IMR-90 (cell line): ENCODE data around the gene TP73. TPM values are rescaled to one million over a fixed set of nuclear protein-coding genes. Genes with fewer than 3 reads are reported as not detected.

Source experiments
- ATAC-seq: fragments of 200-7000 bp; cut with Tn5 transposase; 2 replicates; pipeline ENCODE4 v1.9.1; 2020; ENCODE audit warnings: low read depth, mild to moderate bottlenecking, moderate library complexity
- BruUV-seq: library from RNA; stranded (reverse); fragments of 400-500 nt; replicated peaks from 2 replicates; lab custom pipeline; 2021; lab: Mats Ljungman, UMichigan
- CTCF ChIA-PET: fragments of 300-600 bp; formaldehyde crosslinking; extraction: SDS; loops from one replicate; lab custom pipeline; 2021; ENCODE audit warnings: antibody characterized with exemption; lab: Yijun Ruan, JAX
- POLR2A ChIA-PET: fragments of 300-600 bp; sonication (Branson Sonifier 250); formaldehyde crosslinking; loops from one replicate; lab custom pipeline; 2022; ENCODE audit warnings: antibody characterized with exemption; ENCODE audit not compliant: unreplicated experiment; lab: Charles Lee
- DNase-seq: peaks from one replicate; pipeline ENCODE4 v3.0.0; 2013
- H2AFZ ChIP-seq: replicated peaks from 2 replicates; pipeline ENCODE3; 2013; ENCODE audit warnings: low read length, mild to moderate bottlenecking; ENCODE audit not compliant: poor library complexity
- H2AK5ac ChIP-seq: 2 replicates; pipeline ENCODE4 v1.6.1; 2013; ENCODE audit warnings: low read depth, low read length, inconsistent platforms
- H2AK9ac ChIP-seq: replicated peaks from 2 replicates; pipeline ENCODE3; 2013; ENCODE audit warnings: mild to moderate bottlenecking, low read depth, low read length, moderate library complexity; ENCODE audit not compliant: poor library complexity
- H2BK120ac ChIP-seq: 2 replicates; pipeline ENCODE4 v1.6.1; 2013; ENCODE audit warnings: low read depth, low read length, inconsistent platforms
- H2BK15ac ChIP-seq: 3 replicates; pipeline ENCODE4 v1.6.1; 2013; ENCODE audit warnings: low read depth, low read length, inconsistent platforms
- H2BK20ac ChIP-seq: 2 replicates; pipeline ENCODE4 v1.6.1; 2013; ENCODE audit warnings: low read depth, mild to moderate bottlenecking, inconsistent platforms, low read length, moderate library complexity
- H2BK5ac ChIP-seq: 2 replicates; pipeline ENCODE4 v1.6.1; 2013; ENCODE audit warnings: mild to moderate bottlenecking, low read depth, low read length, inconsistent platforms; ENCODE audit not compliant: poor library complexity, severe bottlenecking
- H3K14ac ChIP-seq: replicated peaks from 2 replicates; pipeline ENCODE4 v1.6.1; 2013; ENCODE audit warnings: low read depth, low read length, inconsistent platforms
- H3K18ac ChIP-seq: 2 replicates; pipeline ENCODE4 v1.6.1; 2013; ENCODE audit warnings: low read depth, low read length, control low read depth
- H3K23ac ChIP-seq: 2 replicates; pipeline ENCODE4 v1.6.1; 2013; ENCODE audit warnings: low read depth, low read length, inconsistent platforms
- H3K27ac ChIP-seq: 2 replicates; pipeline ENCODE4 v1.5.1; 2013; ENCODE audit warnings: mild to moderate bottlenecking, control low read depth, low read length; ENCODE audit not compliant: insufficient read depth
- H3K27me3 ChIP-seq: 2 replicates; pipeline ENCODE4 v1.6.1; 2013; ENCODE audit warnings: low read length; ENCODE audit not compliant: control insufficient read depth, insufficient read depth
- H3K36me3 ChIP-seq: 2 replicates; pipeline ENCODE4 v1.6.1; 2013; ENCODE audit warnings: low read length, mixed read lengths; ENCODE audit not compliant: control insufficient read depth, insufficient read depth
- H3K4ac ChIP-seq: 2 replicates; pipeline ENCODE4 v1.6.1; 2013; ENCODE audit warnings: low read depth, low read length, inconsistent platforms
- H3K4me1 ChIP-seq: 2 replicates; pipeline ENCODE4 v1.6.1; 2013; ENCODE audit warnings: low read length, mixed read lengths; ENCODE audit not compliant: control insufficient read depth, insufficient read depth
- H3K4me2 ChIP-seq: 2 replicates; pipeline ENCODE4 v1.6.1; 2013; ENCODE audit warnings: low read depth, mild to moderate bottlenecking, control low read depth, low read length, moderate library complexity
- H3K4me3 ChIP-seq: 2 replicates; pipeline ENCODE4 v1.5.1; 2013; ENCODE audit warnings: low read depth, mild to moderate bottlenecking, control low read depth, low read length, moderate library complexity; ENCODE audit not compliant: insufficient read depth
- H3K56ac ChIP-seq: 2 replicates; pipeline ENCODE4 v1.6.1; 2013; ENCODE audit warnings: low read length, inconsistent platforms; ENCODE audit not compliant: insufficient read depth; ENCODE audit errors: extremely low read depth
- H3K79me1 ChIP-seq, 2 experiments: 2 replicates each; pipeline ENCODE4 v1.6.1; 2013; ENCODE audit warnings: low read length in 2 of 2, inconsistent platforms in 1 of 2, low read depth in 1 of 2
- H3K9ac ChIP-seq: 2 replicates; pipeline ENCODE4 v1.6.1; 2013; ENCODE audit warnings: low read depth, low read length, control low read depth
- H3K9me1 ChIP-seq: 2 replicates; pipeline ENCODE4 v1.6.1; 2013; ENCODE audit warnings: low read length, inconsistent platforms; ENCODE audit not compliant: insufficient read depth
- H3K9me3 ChIP-seq: 2 replicates; pipeline ENCODE4 v1.6.1; 2013; ENCODE audit warnings: low read length; ENCODE audit not compliant: control insufficient read depth, insufficient read depth
- H4K20me1 ChIP-seq: 2 replicates; pipeline ENCODE4 v1.6.1; 2013; ENCODE audit warnings: low read length, inconsistent platforms; ENCODE audit not compliant: insufficient read depth
- H4K5ac ChIP-seq: 2 replicates; pipeline ENCODE4 v1.6.1; 2013; ENCODE audit warnings: mild to moderate bottlenecking, low read depth, low read length, control low read depth
- H4K8ac ChIP-seq, 2 experiments: 2 replicates each; pipeline ENCODE4 v1.6.1; 2013; ENCODE audit warnings: low read depth in 2 of 2, low read length in 2 of 2, control low read depth in 1 of 2, inconsistent platforms in 1 of 2
- H4K91ac ChIP-seq: 2 replicates; pipeline ENCODE4 v1.6.1; 2013; ENCODE audit warnings: low read depth, low read length, inconsistent platforms; ENCODE audit not compliant: insufficient read depth
- MAFK ChIP-seq: IDR thresholded peaks from 2 replicates; pipeline ENCODE4 v1.6.1; 2012; ENCODE audit warnings: low read depth, low read length, improper control_type of control experiment
- POLR2A ChIP-seq: IDR thresholded peaks from 2 replicates; pipeline ENCODE4 v1.6.1; 2012; ENCODE audit warnings: mild to moderate bottlenecking, low read depth, low read length
- RCOR1 ChIP-seq: IDR thresholded peaks from 2 replicates; pipeline ENCODE4 v1.6.1; 2012; ENCODE audit warnings: mild to moderate bottlenecking, low read length, improper control_type of control experiment; ENCODE audit not compliant: insufficient replicate concordance
- WGBS, 2 experiments: methylation state at CpG; one replicate each; pipeline versions ENCODE4 v1.1.5 to v1.1.7; 2013; ENCODE audit warnings: missing lambda C conversion rate in 2 of 2; ENCODE audit not compliant: insufficient read length in 1 of 2; ENCODE audit errors: extremely low coverage in 2 of 2; 5-methylcytosine and 5-hydroxymethylcytosine counted together
- dilution Hi-C: fragments of 300-500 bp; cut with HindIII; formaldehyde crosslinking; loops from one replicate; pipeline ENCODE4 v1.14.3; 2018; ENCODE audit warnings: low sequenced_read_pairs; ENCODE audit not compliant: unreplicated experiment
- in situ Hi-C: fragments of 300-500 bp; cut with MboI; formaldehyde crosslinking; loops from 3 replicates; pipeline ENCODE4 v1.14.3; 2019; ENCODE audit warnings: low sequenced_read_pairs, inconsistent platforms, mixed read lengths
- intact Hi-C: fragments of 100-400 bp; cut with micrococcal nuclease; formaldehyde crosslinking; loops from 2 replicates; pipeline ENCODE4 v1.10.0; 2022
- polyA plus RNA-seq, 3 experiments: library from polyadenylated mRNA; depleted of rRNA; stranded (reverse); fragments of >200 nt; gene quantifications; 2 replicates each; pipeline ENCODE4 v1.2.3, GENCODE V29; 2012; ENCODE audit warnings: low replicate concordance in 1 of 3
- total RNA-seq: library from RNA; depleted of rRNA; stranded (reverse); fragments of >200 nt; gene quantifications from 2 replicates; pipeline ENCODE4 v1.2.3, GENCODE V29; 2012

TP73 gene
- total and polyA plus RNA-seq, 2 of the 4 experiments (the other 2 are of a cell fraction), result not detected

GRCh38 chr1:3658231-3658615, 5.9 kb downstream of the TP73 start:
- WGBS, 2 experiments, result 25% methylated on average over 2 of the region's 14 CpGs; no CpG with 5 or more reads in 1 of the 2 experiments
- Histone ChIP-seq H3K36me3 (no peaks in the 10 kb centered on the region), H2BK120ac (no peak overlapping the region), H3K27me3 (peaks cover 54% of the 10 kb centered on the region), H3K18ac (no peak overlapping the region), H3K4me3 (no peak overlapping the region), H3K9me1 (no peaks in the 10 kb centered on the region), H3K4me1 (no peaks in the 10 kb centered on the region), H3K14ac (no peak overlapping the region), H2BK20ac (no peak overlapping the region), H4K5ac (no peak overlapping the region), H4K91ac (no peak overlapping the region), H4K20me1 (no peaks in the 10 kb centered on the region; the same call in 1 of the 2 replicates), H2BK5ac (no peak overlapping the region), H3K4me2 (no peak overlapping the region), H3K9ac (no peak overlapping the region), H3K56ac (no peak overlapping the region), H3K9me3 (no peaks in the 10 kb centered on the region), H3K27ac (no peak overlapping the region), H2BK15ac (no peak overlapping the region), H2AFZ (no peak overlapping the region), H3K79me1 (no peaks in the 10 kb centered on the region), H3K23ac (no peak overlapping the region), H2AK9ac (no peak overlapping the region), H3K4ac (no peak overlapping the region), H2AK5ac (no peak overlapping the region), H4K8ac (no peak overlapping the region)
- dilution Hi-C loops (no loop called here), intact Hi-C loops (no loop called here), in situ Hi-C loops (no loop called here)
- BruUV-seq, result no TSS peak
- CTCF ChIA-PET, result no interaction called here
- POLR2A ChIA-PET, result no interaction called here
- TF ChIP-seq RCOR1, result no peak
- TF ChIP-seq MAFK, result no peak
- TF ChIP-seq POLR2A, result no peak
- no peak for DNase-seq
- ATAC-seq, result no peak
